Thoracic aorta (tissue), 2 donors: ENCODE data around the gene CABLES1. TPM values are rescaled to one million over a fixed set of nuclear protein-coding genes. Genes with fewer than 3 reads are reported as not detected.
A peak's percentile ranks its signal among the peaks of the same experiment; 100 is the strongest.

Experiments used
- ATAC-seq: fragments of 150-250 bp; one replicate; pipeline ENCODE4 v1.8.0; 2017; ENCODE audit warnings: low read depth; ENCODE audit not compliant: insufficient number of reproducible peaks, low FRiP score
- DNase-seq: peaks from one replicate; pipeline ENCODE4 v3.0.0-alpha.2; 2020; ENCODE audit warnings: low spot score
- H3K27ac ChIP-seq, 2 donors: fragments of 200-600 bp; sonication (generic); 1 replicate in 1 of 2; 2 replicates in 1 of 2; pipeline ENCODE4 v1.5.1; 2016; ENCODE audit warnings: mild to moderate bottlenecking in 2 of 2, moderate library complexity in 2 of 2
- H3K27me3 ChIP-seq: fragments of 200-600 bp; sonication (generic); replicated peaks from 2 replicates; pipeline ENCODE4 v1.6.0; 2016; ENCODE audit warnings: mild to moderate bottlenecking; ENCODE audit not compliant: insufficient read depth
- H3K36me3 ChIP-seq: fragments of 200-600 bp; sonication (generic); one replicate; pipeline ENCODE4 v1.5.1; 2016
- H3K4me1 ChIP-seq, 2 donors: fragments of 200-600 bp; sonication (generic); 1 replicate in 1 of 2; 2 replicates in 1 of 2; pipeline versions ENCODE4 v1.5.1 to v1.6.0; 2016; ENCODE audit warnings: low read depth in 2 of 2, mild to moderate bottlenecking in 1 of 2; ENCODE audit not compliant: control insufficient read depth in 1 of 2
- H3K4me3 ChIP-seq: fragments of 200-600 bp; sonication (generic); 2 replicates; pipeline ENCODE4 v1.5.1; 2016; ENCODE audit warnings: mild to moderate bottlenecking
- H3K9me3 ChIP-seq: fragments of 200-600 bp; sonication (generic); 2 replicates; pipeline ENCODE4 v1.5.1; 2016
- CTCF ChIP-seq: fragments of 200-600 bp; sonication (generic); IDR thresholded peaks from one replicate; pipeline ENCODE4 v1.5.1; 2019; ENCODE audit warnings: antibody characterized with exemption
- total RNA-seq, 2 donors: library from RNA; depleted of rRNA; stranded (reverse); fragments of >200 nt; gene quantifications; one replicate each; pipeline versions ENCODE4 v1.1.0 to v1.2.3, GENCODE V29; 2016

CABLES1 gene
- total RNA-seq, 2 donors from 2014 or later: 25.7 to 28.7 TPM

- no peaks in the 10 kb centered on the region for H3K36me3 ChIP-seq
- no peak for DNase-seq
Observed at GRCh38 chr18:23189768-23190661, 54.7 kb downstream of the CABLES1 start.

GRCh38 chr18:23191232-23191631, 55.9 kb downstream of the CABLES1 start:
- no peak overlapping the region for H3K27ac ChIP-seq
- no peak for DNase-seq
- no peaks in the 10 kb centered on the region for H3K36me3 ChIP-seq
- H3K4me1 ChIP-seq: peaks cover 0 to 21% of the 10 kb centered on the region in 2 donors
- no peaks in the 10 kb centered on the region for H3K27me3 ChIP-seq
- H3K4me3 ChIP-seq: no peak overlapping the region
- no peaks in the 10 kb centered on the region for H3K9me3 ChIP-seq
- TF ChIP-seq CTCF: no peak
- no peak for ATAC-seq

More at GRCh38 chr18:23189768-23190661, 54.7 kb downstream of the CABLES1 start:
- TF ChIP-seq CTCF: no peak
- Histone ChIP-seq H3K9me3 (no peaks in the 10 kb centered on the region), H3K27ac (no peak overlapping the region), H3K4me1 (peaks cover 0 to 15% of the 10 kb centered on the region in 2 donors), H3K27me3 (no peaks in the 10 kb centered on the region), H3K4me3 (no peak overlapping the region)
- ATAC-seq: peak; percentile 10

- H3K9me3 ChIP-seq: no peaks in the 10 kb centered on the region
- no peak overlapping the region for H3K27ac ChIP-seq
- H3K4me1 ChIP-seq: peaks cover 0 to 24% of the 10 kb centered on the region in 2 donors
- DNase-seq (no peak), ATAC-seq (no peak)
- no peaks in the 10 kb centered on the region for H3K27me3 ChIP-seq
- H3K4me3 ChIP-seq: no peak overlapping the region
- TF ChIP-seq CTCF: no peak
- no peaks in the 10 kb centered on the region for H3K36me3 ChIP-seq
Observed at GRCh38 chr18:23193742-23194141, 58.5 kb downstream of the CABLES1 start.

- DNase-seq (no peak), ATAC-seq (no peak)
- Histone ChIP-seq H3K4me3 (no peak overlapping the region), H3K4me1 (peaks cover 0 to 24% of the 10 kb centered on the region in 2 donors), H3K27ac (no peak overlapping the region), H3K36me3 (no peaks in the 10 kb centered on the region), H3K9me3 (no peaks in the 10 kb centered on the region), H3K27me3 (no peaks in the 10 kb centered on the region)
- no peak for TF ChIP-seq CTCF
Observed at GRCh38 chr18:23194155-23194996, 59.1 kb downstream of the CABLES1 start.
